ENCODE data around the gene LIN7B. TPM values are rescaled to one million over a fixed set of nuclear protein-coding genes. Genes with fewer than 3 reads are reported as not detected.
A peak's percentile ranks its signal among the peaks of the same experiment; 100 is the strongest.

LIN7B gene
- polyA plus RNA-seq, 1 of the 3 experiments (the other 2 are of a cell fraction): 20.8 TPM

- WGBS (ENCODE audit: low lambda C conversion rate): 93% methylated on average over 9 of the region's 11 CpGs
- CTCF ChIA-PET: interaction anchor here (2.3 to 11.1 kb wide), 2 partner anchors 50 to 51 kb away, joined by 12 to 87 read pairs; no protein-coding TSS in a partner anchor
- no peaks in the 10 kb centered on the region for H3K79me2 ChIP-seq (ENCODE audit: insufficient read depth)
Measured at GRCh38 chr19:49148044-49148682, 34.0 kb downstream of the LIN7B start.

More at GRCh38 chr19:49148044-49148682, 34.0 kb downstream of the LIN7B start:
- H2AFZ ChIP-seq (ENCODE audit: low read depth): no peak overlapping the region
- no peak overlapping the region for H3K27ac ChIP-seq (ENCODE audit: low read depth in 2 of 2, low read length in 1 of 2)
- DNase-seq: no peak
- no peak for TF ChIP-seq TEAD4 (IDR thresholded peaks at IDR 0.05; ENCODE audit: borderline replicate concordance, insufficient read depth)
- TF ChIP-seq, protein P1, sequence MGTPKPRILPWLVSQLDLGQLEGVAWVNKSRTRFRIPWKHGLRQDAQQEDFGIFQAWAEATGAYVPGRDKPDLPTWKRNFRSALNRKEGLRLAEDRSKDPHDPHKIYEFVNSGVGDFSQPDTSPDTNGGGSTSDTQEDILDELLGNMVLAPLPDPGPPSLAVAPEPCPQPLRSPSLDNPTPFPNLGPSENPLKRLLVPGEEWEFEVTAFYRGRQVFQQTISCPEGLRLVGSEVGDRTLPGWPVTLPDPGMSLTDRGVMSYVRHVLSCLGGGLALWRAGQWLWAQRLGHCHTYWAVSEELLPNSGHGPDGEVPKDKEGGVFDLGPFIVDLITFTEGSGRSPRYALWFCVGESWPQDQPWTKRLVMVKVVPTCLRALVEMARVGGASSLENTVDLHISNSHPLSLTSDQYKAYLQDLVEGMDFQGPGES (IDR thresholded peaks at IDR 0.05; ENCODE audit: low read depth, low read length): no peak
- no peak for TF ChIP-seq CTCF (IDR thresholded peaks at IDR 0.05)
- TF ChIP-seq, protein P2, sequence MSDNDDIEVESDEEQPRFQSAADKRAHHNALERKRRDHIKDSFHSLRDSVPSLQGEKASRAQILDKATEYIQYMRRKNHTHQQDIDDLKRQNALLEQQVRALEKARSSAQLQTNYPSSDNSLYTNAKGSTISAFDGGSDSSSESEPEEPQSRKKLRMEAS (IDR thresholded peaks at IDR 0.05; ENCODE audit: low read depth): no peak
- no peak for TF ChIP-seq SMC3 (IDR thresholded peaks at IDR 0.05; ENCODE audit: low read depth, low read length)
- TF ChIP-seq POLR2AphosphoS5 (IDR thresholded peaks at IDR 0.05; ENCODE audit: low read depth, low read length): no peak
- no peak for TF ChIP-seq SIN3A (IDR thresholded peaks at IDR 0.05; ENCODE audit: borderline replicate concordance, low read depth, low read length)
- no peak for TF ChIP-seq ELF1 (IDR thresholded peaks at IDR 0.05)
- no peak for TF ChIP-seq RAD21 (IDR thresholded peaks at IDR 0.05; ENCODE audit: low read length)
- TF ChIP-seq RFX5 (IDR thresholded peaks at IDR 0.05; ENCODE audit: low read length): no peak
- no peak for TF ChIP-seq JUND (IDR thresholded peaks at IDR 0.05)
- TF ChIP-seq, protein P3, sequence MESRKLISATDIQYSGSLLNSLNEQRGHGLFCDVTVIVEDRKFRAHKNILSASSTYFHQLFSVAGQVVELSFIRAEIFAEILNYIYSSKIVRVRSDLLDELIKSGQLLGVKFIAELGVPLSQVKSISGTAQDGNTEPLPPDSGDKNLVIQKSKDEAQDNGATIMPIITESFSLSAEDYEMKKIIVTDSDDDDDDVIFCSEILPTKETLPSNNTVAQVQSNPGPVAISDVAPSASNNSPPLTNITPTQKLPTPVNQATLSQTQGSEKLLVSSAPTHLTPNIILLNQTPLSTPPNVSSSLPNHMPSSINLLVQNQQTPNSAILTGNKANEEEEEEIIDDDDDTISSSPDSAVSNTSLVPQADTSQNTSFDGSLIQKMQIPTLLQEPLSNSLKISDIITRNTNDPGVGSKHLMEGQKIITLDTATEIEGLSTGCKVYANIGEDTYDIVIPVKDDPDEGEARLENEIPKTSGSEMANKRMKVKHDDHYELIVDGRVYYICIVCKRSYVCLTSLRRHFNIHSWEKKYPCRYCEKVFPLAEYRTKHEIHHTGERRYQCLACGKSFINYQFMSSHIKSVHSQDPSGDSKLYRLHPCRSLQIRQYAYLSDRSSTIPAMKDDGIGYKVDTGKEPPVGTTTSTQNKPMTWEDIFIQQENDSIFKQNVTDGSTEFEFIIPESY (IDR thresholded peaks at IDR 0.05; ENCODE audit: borderline replicate concordance, low read depth): no peak
- no peak for TF ChIP-seq RCOR1 (IDR thresholded peaks at IDR 0.05; ENCODE audit: low read length)
- no peak for TF ChIP-seq NRF1 (IDR thresholded peaks at IDR 0.05; ENCODE audit: low read depth, low read length)
- TF ChIP-seq TCF12 (IDR thresholded peaks at IDR 0.05): no peak
- TF ChIP-seq FOXJ3 (CRISPR knock-in tag; IDR thresholded peaks at IDR 0.05): no peak
- no peak for TF ChIP-seq GATA2 (CRISPR knock-in tag; IDR thresholded peaks at IDR 0.05)
- TF ChIP-seq EP300 (IDR thresholded peaks at IDR 0.05; ENCODE audit: borderline replicate concordance in 1 of 2, low read depth in 1 of 2, low read length in 1 of 2): no peak
- H3K4me1 ChIP-seq (ENCODE audit: control insufficient read depth in 1 of 2, insufficient read depth in 2 of 2, low read depth in 1 of 2, low read length in 1 of 2): peaks cover 3 to 27% of the 10 kb centered on the region in 2 experiments; a peak in 2 of 4 replicates
- H3K4me2 ChIP-seq: peak overlapping the region; percentile 100; the same call in 1 of the 2 replicates
- H3K9ac ChIP-seq: no peak overlapping the region
- H3F3A ChIP-seq (replicated peaks; ENCODE audit: insufficient read depth): peaks cover 24% of the 10 kb centered on the region
- H3K4me3 ChIP-seq (ENCODE audit: low read depth in 2 of 2, low read length in 1 of 2): no peak overlapping the region
- no peaks in the 10 kb centered on the region for H3K9me3 ChIP-seq
- H3K27me3 ChIP-seq (ENCODE audit: insufficient read depth): no peaks in the 10 kb centered on the region
- H4K20me1 ChIP-seq (ENCODE audit: insufficient read depth): no peaks in the 10 kb centered on the region
- H3K9me2 ChIP-seq: no peaks in the 10 kb centered on the region
- no peaks in the 10 kb centered on the region for H3K36me3 ChIP-seq (replicated peaks in 1 of 2; ENCODE audit: control insufficient read depth in 1 of 2, insufficient read depth in 2 of 2, low read length in 1 of 2)
- POLR2A ChIA-PET: interaction anchor here (0.5 to 1.5 kb wide), 2 partner anchors 49 to 50 kb away, joined by 3 read pairs; no protein-coding TSS in a partner anchor
